Measurements from ENCODE around the gene OR52E1. TPM values are rescaled to one million over a fixed set of nuclear protein-coding genes. Genes with fewer than 3 reads are reported as not detected.
"Not testable (repeated sequence)": the region's sequence is repeated elsewhere in the genome, so short reads cannot be mapped to it uniquely, and the experiment has no call there.

The OR52E1 gene
- total RNA-seq, 4 donors from 2014 or later: not detected

DNA sequence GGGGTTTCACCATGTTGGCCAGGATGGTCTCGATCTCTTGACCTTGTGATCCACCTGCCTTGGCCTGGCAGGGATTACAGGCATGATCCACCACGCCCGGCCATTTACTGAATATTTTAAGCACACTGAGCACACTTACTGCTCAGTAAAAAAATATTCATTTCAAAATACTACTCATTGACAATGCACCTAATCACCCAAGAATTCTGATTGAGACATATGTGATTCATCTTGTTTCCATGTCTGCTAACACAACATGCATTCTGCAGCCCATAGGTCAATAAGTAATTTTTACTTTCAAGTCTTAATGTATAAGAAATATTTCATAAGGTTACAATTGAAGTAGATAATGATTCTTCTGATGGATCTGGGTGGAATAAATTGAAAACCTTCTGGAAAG lies 27.3 kb upstream of the OR52E1 start:
- no peak for DNase-seq (ENCODE audit: low spot score in 2 of 2)
- intact Hi-C loops (cut with DNase I; ENCODE audit: low total_unique reads): no loop called here
- 79 to 91% methylated on average over 3 of the region's 3 CpGs for WGBS, 2 donors
- H3K4me3 ChIP-seq (ENCODE audit: low read depth, poor library complexity, severe bottlenecking): no peak overlapping the region
- TF ChIP-seq, protein P1, sequence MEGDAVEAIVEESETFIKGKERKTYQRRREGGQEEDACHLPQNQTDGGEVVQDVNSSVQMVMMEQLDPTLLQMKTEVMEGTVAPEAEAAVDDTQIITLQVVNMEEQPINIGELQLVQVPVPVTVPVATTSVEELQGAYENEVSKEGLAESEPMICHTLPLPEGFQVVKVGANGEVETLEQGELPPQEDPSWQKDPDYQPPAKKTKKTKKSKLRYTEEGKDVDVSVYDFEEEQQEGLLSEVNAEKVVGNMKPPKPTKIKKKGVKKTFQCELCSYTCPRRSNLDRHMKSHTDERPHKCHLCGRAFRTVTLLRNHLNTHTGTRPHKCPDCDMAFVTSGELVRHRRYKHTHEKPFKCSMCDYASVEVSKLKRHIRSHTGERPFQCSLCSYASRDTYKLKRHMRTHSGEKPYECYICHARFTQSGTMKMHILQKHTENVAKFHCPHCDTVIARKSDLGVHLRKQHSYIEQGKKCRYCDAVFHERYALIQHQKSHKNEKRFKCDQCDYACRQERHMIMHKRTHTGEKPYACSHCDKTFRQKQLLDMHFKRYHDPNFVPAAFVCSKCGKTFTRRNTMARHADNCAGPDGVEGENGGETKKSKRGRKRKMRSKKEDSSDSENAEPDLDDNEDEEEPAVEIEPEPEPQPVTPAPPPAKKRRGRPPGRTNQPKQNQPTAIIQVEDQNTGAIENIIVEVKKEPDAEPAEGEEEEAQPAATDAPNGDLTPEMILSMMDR (IDR thresholded peaks at IDR 0.05): no peak

DNA sequence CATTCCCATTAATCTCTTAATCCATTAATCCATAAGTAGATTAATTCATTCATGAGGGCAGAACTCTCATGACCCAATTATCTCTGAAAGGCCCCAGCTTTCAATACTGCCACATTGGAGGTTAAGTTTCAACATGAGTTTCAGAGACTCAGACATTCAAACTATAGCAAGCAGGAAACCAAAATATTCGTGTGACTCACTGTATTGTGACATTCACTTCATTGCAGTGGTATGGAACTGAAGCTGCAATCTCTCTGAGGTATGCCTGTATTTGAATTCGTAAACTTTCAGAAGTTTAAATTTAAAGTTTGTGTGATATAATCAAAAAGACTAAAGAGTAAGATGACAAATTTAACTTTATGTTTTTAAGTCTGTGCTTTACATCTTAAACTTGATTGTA lies 26.0 kb upstream of the OR52E1 start:
- TF ChIP-seq, protein P1 (IDR thresholded peaks at IDR 0.05): no peak
- TF ChIP-seq POLR2A (IDR thresholded peaks at IDR 0.05): no peak
- WGBS, 2 donors: 56 to 69% methylated on average over 2 of the region's 2 CpGs
- no peak for DNase-seq (ENCODE audit: low spot score in 2 of 2)
- intact Hi-C loops (cut with DNase I; ENCODE audit: low total_unique reads): no loop called here
- no peak overlapping the region for H3K4me3 ChIP-seq (ENCODE audit: low read depth, poor library complexity, severe bottlenecking)

DNA sequence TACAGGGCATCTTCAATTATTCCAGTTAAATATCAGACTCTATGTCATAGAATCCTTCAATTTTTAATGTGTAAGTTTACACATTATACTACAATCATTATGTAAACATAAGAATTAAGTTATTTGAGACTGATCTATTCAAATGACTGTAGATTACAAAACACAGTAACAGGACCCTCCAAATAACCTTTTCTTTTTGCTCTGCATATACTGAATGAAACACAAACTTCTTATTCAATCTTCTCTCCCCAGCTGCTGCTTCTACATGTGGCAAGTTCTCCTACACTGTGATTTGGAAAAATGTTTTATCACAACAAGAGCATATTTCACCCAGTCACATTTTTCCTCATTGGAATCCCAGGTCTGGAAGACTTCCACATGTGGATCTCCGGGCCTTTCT lies 23.1 kb upstream of the OR52E1 start, which contains the start of gene OR52J3:
TSS of gene OR52J3 (plus strand) at position 301 of the 400 bp plus-strand sequence. CDS start at position 301, 0 bp downstream.
- TF ChIP-seq, protein P1 (IDR thresholded peaks at IDR 0.05): no peak
- no peak for TF ChIP-seq POLR2A (IDR thresholded peaks at IDR 0.05)
- H3K4me3 ChIP-seq (ENCODE audit: low read depth, poor library complexity, severe bottlenecking): no peak within 1 kb of the TSS
- intact Hi-C loops (cut with DNase I; ENCODE audit: low total_unique reads): no loop called here
- DNase-seq (ENCODE audit: low spot score in 2 of 2): no peak
- 85 to 88% methylated on average over 1 of the region's 1 CpG for WGBS, 2 donors

DNA sequence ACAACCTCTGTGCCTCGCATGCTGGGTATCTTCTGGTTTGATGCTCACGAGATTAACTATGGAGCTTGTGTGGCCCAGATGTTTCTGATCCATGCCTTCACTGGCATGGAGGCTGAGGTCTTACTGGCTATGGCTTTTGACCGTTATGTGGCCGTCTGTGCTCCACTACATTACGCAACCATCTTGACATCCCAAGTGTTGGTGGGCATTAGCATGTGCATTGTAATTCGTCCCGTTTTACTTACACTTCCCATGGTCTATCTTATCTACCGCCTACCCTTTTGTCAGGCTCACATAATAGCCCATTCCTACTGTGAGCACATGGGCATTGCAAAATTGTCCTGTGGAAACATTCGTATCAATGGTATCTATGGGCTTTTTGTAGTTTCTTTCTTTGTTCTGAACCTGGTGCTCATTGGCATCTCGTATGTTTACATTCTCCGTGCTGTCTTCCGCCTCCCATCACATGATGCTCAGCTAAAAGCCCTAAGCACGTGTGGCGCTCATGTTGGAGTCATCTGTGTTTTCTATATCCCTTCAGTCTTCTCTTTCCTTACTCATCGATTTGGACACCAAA lies 22.5 kb upstream of the OR52E1 start:
- no peak for DNase-seq (ENCODE audit: low spot score in 2 of 2)
- H3K4me3 ChIP-seq (ENCODE audit: low read depth, poor library complexity, severe bottlenecking): no peak overlapping the region
- intact Hi-C loops (cut with DNase I; ENCODE audit: low total_unique reads): no loop called here
- no peak for TF ChIP-seq POLR2A (IDR thresholded peaks at IDR 0.05)
- TF ChIP-seq, protein P1 (IDR thresholded peaks at IDR 0.05): no peak
- WGBS, 2 donors: 84 to 87% methylated on average over 15 of the region's 15 CpGs

DNA sequence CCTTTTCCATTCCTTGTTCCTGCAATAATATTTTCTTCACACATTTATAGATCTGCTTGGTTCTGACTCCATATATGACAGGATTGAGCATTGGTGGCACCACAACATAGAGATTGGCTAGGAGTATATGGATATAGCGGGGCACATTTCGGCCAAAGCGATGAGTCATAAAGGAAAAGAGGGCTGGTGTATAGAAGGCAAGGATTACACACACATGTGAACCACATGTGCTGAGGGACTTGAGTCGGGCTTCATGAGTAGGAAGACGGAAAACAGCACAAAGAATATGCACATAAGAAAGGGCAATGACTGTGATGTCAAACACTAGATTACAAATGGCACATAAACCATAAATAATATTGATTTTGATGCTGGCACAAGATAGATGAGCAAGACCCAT lies 10.7 kb upstream of the OR52E1 start:
- DNase-seq (ENCODE audit: low spot score in 2 of 2); H3K4me3 ChIP-seq (ENCODE audit: low read depth, poor library complexity, severe bottlenecking): not testable (repeated sequence)
- intact Hi-C loops (cut with DNase I; ENCODE audit: low total_unique reads): loop anchor here (2.0 kb wide), 1 partner anchor 40 kb away; no protein-coding TSS in a partner anchor
- WGBS, 2 donors: 58 to 59% methylated on average over 5 of the region's 5 CpGs

DNA sequence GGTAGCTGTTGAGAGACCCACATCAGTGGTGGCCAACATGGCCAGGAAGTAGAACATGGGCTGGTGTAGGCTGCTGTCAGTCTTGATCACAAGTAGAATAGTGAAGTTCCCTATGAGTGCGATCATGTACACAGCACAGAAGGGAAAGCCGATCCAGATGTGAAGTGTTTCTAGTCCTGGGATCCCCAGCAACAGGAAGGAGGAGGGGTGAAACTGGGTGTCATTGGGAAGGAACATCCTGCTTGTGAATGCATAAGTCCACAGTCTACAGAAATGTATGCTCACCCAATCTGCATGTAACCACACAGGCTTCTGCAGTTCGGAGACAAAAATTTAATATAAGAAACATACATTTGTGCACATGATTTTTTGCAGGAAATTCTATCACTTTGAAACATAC lies 10.0 kb upstream of the OR52E1 start, which contains the start of gene OR52E2:
TSS of gene OR52E2 (minus strand) at position 237 of the 400 bp plus-strand sequence. CDS start at position 237, 0 bp downstream.
- intact Hi-C loops (cut with DNase I; ENCODE audit: low total_unique reads): loop anchor here (2.0 kb wide), 1 partner anchor 39 kb away; no protein-coding TSS in a partner anchor
- TF ChIP-seq POLR2A (IDR thresholded peaks at IDR 0.05): no peak
- TF ChIP-seq, protein P1 (IDR thresholded peaks at IDR 0.05): no peak
- no peak for DNase-seq (ENCODE audit: low spot score in 2 of 2)
- H3K4me3 ChIP-seq (ENCODE audit: low read depth, poor library complexity, severe bottlenecking): no peak within 1 kb of the TSS
- WGBS, 2 donors: 55 to 71% methylated on average over 3 of the region's 3 CpGs
